ENCODE results near the gene PDE6A. TPM values are rescaled to one million over a fixed set of nuclear protein-coding genes. Genes with fewer than 3 reads are reported as not detected.

The PDE6A gene
- total RNA-seq, 1 experiment from 2014 or later = not detected

GRCh38 chr5:149823375-149823774 lies 121.2 kb downstream of the PDE6A start:
- Mint-ChIP-seq H3K27me3 (ENCODE audit: low read depth) (no peaks in the 10 kb centered on the region; the same call in 1 of the 2 replicates), H3K9me3 (no peaks in the 10 kb centered on the region), H3K36me3 (ENCODE audit: insufficient read depth in 1 of 3, low read depth in 3 of 3) (peaks cover 0 to 7% (median 0%) of the 10 kb centered on the region in 3 experiments; a peak in 4 of 7 replicates), H3K4me1 (peaks cover 16 to 28% of the 10 kb centered on the region in 2 experiments), H3K27ac (no peak overlapping the region), H3K4me3 (no peak overlapping the region)
- no peak overlapping the region for H3K14ac ChIP-seq (ENCODE audit: insufficient read depth, low read length)
- WGBS (ENCODE audit: extremely low coverage, insufficient read length, low lambda C conversion rate) = no CpG with 5 or more reads among the region's 5 CpGs
- no peak overlapping the region for H2BK20ac ChIP-seq (ENCODE audit: low read depth, low read length, poor library complexity, severe bottlenecking)
- no peak overlapping the region for H4K91ac ChIP-seq (ENCODE audit: insufficient read length, low read depth, low read length)
- no peak overlapping the region for H2BK12ac ChIP-seq (ENCODE audit: insufficient read length, low read depth, low read length)
- no peaks in the 10 kb centered on the region for H3K9me3 ChIP-seq (ENCODE audit: control insufficient read depth, low read depth, low read length)
- H4K20me1 ChIP-seq (ENCODE audit: control insufficient read depth, insufficient read depth, insufficient read length) = peaks cover 3% of the 10 kb centered on the region
- H3K27me3 ChIP-seq (ENCODE audit: insufficient read depth, low read length) = no peaks in the 10 kb centered on the region
- H2AK5ac ChIP-seq (ENCODE audit: insufficient read length, low read length) = no peak overlapping the region
- H3K23me2 ChIP-seq (ENCODE audit: insufficient read length, low read depth, low read length, poor library complexity, severe bottlenecking) = no peaks in the 10 kb centered on the region
- no peak for DNase-seq
- H3K27ac ChIP-seq (ENCODE audit: insufficient read length, low read depth, low read length) = no peak overlapping the region
- H3K79me1 ChIP-seq (ENCODE audit: insufficient read depth, low read depth, low read length, poor library complexity, severe bottlenecking) = no peaks in the 10 kb centered on the region
- no peak overlapping the region for H4K8ac ChIP-seq (replicated peaks; ENCODE audit: insufficient read length, low read depth, low read length)
- no peak overlapping the region for H3K18ac ChIP-seq (ENCODE audit: insufficient read length, low read depth, low read length)
- no peak overlapping the region for H2AFZ ChIP-seq (ENCODE audit: low read length)
- H3K23ac ChIP-seq (ENCODE audit: insufficient read length, low read depth, low read length) = no peak overlapping the region
- no peak overlapping the region for H3K56ac ChIP-seq (ENCODE audit: insufficient read length, low read depth, low read length)
- no peak for TF ChIP-seq CTCF (conservative IDR thresholded peaks at IDR 0.05)
- H2BK5ac ChIP-seq (ENCODE audit: insufficient read length, low read length) = no peak overlapping the region
- no peaks in the 10 kb centered on the region for H3K79me2 ChIP-seq (ENCODE audit: insufficient read depth, low read length)
- no peak overlapping the region for H2BK15ac ChIP-seq (ENCODE audit: low read depth, low read length)
- no peaks in the 10 kb centered on the region; the same call in 1 of the 2 replicates for H3K4me1 ChIP-seq (ENCODE audit: insufficient read depth, low read length)
- H4K5ac ChIP-seq (ENCODE audit: insufficient read length, low read depth, low read length) = no peak overlapping the region
- H2BK120ac ChIP-seq (ENCODE audit: low read depth, low read length, poor library complexity, severe bottlenecking) = no peak overlapping the region
- no peak overlapping the region for H3K9ac ChIP-seq (ENCODE audit: extremely low read depth, insufficient read length, low read length)
- no peak overlapping the region for H3K4me2 ChIP-seq (ENCODE audit: insufficient read depth, insufficient read length, low read length)
- H3T11ph ChIP-seq (ENCODE audit: low read length) = no peak overlapping the region
- no peak overlapping the region for H3K4ac ChIP-seq (ENCODE audit: low read depth, low read length)
